ENCODE data around the gene SYT9. TPM values are rescaled to one million over a fixed set of nuclear protein-coding genes. Genes with fewer than 3 reads are reported as not detected.

SYT9 gene
- total RNA-seq, 1 experiment from 2014 or later: not detected

DNA sequence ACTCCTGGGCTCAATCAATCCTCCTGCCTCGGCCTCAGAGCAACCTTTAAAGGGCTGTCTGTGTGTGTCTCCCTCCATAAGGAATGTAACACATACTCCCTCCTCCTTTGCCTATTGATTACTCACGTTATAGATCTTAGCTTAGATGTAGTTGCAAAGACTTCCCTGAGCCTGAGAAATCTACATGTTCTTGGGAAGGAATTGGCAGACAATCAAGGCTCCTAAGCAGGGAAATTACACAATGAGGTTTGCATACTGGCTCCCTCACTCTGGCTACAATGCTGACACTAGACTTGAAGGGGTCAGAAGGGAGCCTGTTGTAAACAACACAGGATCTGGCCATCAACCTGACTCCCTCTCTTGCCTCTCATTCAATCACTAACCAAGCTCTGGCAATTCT, 228.4 kb downstream of the SYT9 start:
- DNase-seq: no peak

DNA sequence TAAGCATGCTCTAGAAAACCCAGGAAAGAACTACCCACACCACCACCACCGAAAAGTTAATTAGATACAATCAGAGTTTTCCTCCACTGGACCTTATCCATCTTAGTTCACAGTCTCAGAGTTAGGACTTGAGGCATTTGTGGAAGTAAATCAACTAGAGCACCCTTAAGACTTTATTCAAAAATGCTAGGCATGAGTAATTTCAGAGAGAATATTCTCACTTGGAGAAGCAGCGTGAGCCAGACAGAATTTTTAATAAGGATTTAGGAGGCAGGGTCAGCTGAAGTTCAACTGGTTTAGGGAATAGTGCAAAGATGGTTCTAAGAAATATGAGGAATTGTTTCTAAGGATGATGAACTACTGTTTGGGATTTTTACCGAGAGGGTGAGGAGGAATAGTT, 232.4 kb downstream of the SYT9 start:
- Mint-ChIP-seq H3K9me3 (ENCODE audit: low read depth, unreplicated experiment) (no peaks in the 10 kb centered on the region), H3K27ac (ENCODE audit: unreplicated experiment) (no peak overlapping the region), H3K27me3 (ENCODE audit: unreplicated experiment) (peaks cover 15% of the 10 kb centered on the region), H3K36me3 (ENCODE audit: insufficient read depth, unreplicated experiment) (no peaks in the 10 kb centered on the region), H3K4me3 (ENCODE audit: low read depth, unreplicated experiment) (no peak overlapping the region), H3K4me1 (ENCODE audit: low read depth, unreplicated experiment) (no peaks in the 10 kb centered on the region)
- intact Hi-C loops (cut with micrococcal nuclease; ENCODE audit: unreplicated experiment): no loop called here
- no TSS peak for BruUV-seq (replicated peaks)
- CTCF ChIA-PET: no interaction called here
- TF ChIP-seq, protein P1, sequence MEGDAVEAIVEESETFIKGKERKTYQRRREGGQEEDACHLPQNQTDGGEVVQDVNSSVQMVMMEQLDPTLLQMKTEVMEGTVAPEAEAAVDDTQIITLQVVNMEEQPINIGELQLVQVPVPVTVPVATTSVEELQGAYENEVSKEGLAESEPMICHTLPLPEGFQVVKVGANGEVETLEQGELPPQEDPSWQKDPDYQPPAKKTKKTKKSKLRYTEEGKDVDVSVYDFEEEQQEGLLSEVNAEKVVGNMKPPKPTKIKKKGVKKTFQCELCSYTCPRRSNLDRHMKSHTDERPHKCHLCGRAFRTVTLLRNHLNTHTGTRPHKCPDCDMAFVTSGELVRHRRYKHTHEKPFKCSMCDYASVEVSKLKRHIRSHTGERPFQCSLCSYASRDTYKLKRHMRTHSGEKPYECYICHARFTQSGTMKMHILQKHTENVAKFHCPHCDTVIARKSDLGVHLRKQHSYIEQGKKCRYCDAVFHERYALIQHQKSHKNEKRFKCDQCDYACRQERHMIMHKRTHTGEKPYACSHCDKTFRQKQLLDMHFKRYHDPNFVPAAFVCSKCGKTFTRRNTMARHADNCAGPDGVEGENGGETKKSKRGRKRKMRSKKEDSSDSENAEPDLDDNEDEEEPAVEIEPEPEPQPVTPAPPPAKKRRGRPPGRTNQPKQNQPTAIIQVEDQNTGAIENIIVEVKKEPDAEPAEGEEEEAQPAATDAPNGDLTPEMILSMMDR (IDR thresholded peaks at IDR 0.05; ENCODE audit: unreplicated experiment): no peak
- no peak for DNase-seq

More for the DNA sequence above, 228.4 kb downstream of the SYT9 start:
- CTCF ChIA-PET: no interaction called here
- Mint-ChIP-seq H3K27me3 (ENCODE audit: unreplicated experiment) (peaks cover 40% of the 10 kb centered on the region), H3K36me3 (ENCODE audit: insufficient read depth, unreplicated experiment) (no peaks in the 10 kb centered on the region), H3K9me3 (ENCODE audit: low read depth, unreplicated experiment) (no peaks in the 10 kb centered on the region), H3K27ac (ENCODE audit: unreplicated experiment) (no peak overlapping the region), H3K4me3 (ENCODE audit: low read depth, unreplicated experiment) (no peak overlapping the region), H3K4me1 (ENCODE audit: low read depth, unreplicated experiment) (no peaks in the 10 kb centered on the region)
- TF ChIP-seq, protein P1 (IDR thresholded peaks at IDR 0.05; ENCODE audit: unreplicated experiment): no peak
- intact Hi-C loops (cut with micrococcal nuclease; ENCODE audit: unreplicated experiment): no loop called here
- BruUV-seq (replicated peaks): no TSS peak

DNA sequence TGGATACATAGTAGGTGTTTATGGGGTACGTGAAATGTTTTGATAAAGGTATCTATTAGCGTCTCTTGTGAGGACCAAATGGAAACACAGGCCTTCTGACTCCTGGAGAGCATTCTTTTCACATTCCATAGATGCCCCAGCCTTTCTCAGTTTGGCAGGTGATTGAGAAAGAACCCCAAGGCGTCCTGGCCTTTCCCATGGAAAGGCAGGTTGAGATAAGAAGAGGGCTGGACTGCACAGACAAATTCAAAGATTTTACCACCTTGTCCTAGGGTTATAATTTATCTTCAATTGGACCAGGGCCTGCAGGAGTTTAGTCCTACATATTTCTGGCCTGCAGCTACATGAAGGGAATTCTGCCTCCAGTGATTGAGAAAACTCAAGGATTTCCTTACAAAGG, 232.9 kb downstream of the SYT9 start:
- no peak for DNase-seq
- TF ChIP-seq, protein P1 (IDR thresholded peaks at IDR 0.05; ENCODE audit: unreplicated experiment): no peak
- no peaks in the 10 kb centered on the region for H3K9me3 Mint-ChIP-seq (ENCODE audit: low read depth, unreplicated experiment)
- BruUV-seq (replicated peaks): no TSS peak
- H3K27ac Mint-ChIP-seq (ENCODE audit: unreplicated experiment): no peak overlapping the region
- H3K36me3 Mint-ChIP-seq (ENCODE audit: insufficient read depth, unreplicated experiment): no peaks in the 10 kb centered on the region
- intact Hi-C loops (cut with micrococcal nuclease; ENCODE audit: unreplicated experiment): no loop called here
- no peak overlapping the region for H3K4me3 Mint-ChIP-seq (ENCODE audit: low read depth, unreplicated experiment)
- H3K27me3 Mint-ChIP-seq (ENCODE audit: unreplicated experiment): peaks cover 19% of the 10 kb centered on the region
- no peaks in the 10 kb centered on the region for H3K4me1 Mint-ChIP-seq (ENCODE audit: low read depth, unreplicated experiment)
- CTCF ChIA-PET: no interaction called here

DNA sequence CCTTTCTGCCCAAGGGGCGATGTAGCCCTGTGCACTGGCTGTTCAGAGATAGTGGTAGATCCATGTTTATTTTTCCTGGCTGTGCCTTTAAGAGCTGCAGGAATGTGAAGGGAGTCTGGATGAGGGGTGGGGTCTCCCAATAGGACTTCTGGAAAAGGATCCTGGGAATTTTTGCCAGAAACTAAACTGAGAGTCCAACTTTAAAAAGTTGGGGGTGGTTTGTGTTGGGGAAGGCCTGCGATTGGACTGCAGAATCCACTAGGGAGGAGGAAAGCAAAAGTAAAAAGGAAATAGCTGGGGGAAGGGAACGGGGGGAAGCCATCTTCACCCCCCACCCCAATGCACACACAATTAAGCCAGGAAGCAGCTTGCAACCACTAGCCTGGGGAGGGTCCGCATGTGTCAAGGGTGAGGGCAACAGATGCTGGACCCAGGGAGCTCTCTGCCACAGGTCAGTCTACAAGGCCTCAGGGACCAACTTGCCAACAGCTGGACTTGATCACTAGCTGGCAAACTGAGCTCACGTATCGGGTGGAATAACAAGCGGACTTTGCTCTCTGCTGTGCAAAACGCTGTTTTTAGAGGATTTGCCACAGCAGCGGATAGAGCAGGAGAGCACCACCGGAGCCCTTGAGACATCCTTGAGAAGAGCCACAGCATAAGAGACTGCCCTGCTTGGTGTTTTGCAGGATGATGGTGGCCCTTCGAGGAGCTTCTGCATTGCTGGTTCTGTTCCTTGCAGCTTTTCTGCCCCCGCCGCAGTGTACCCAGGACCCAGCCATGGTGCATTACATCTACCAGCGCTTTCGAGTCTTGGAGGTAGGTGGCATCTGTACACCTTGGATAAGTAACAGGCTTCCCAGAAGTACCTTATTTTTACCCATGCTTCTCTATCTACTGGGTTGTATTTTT, 233.7 kb downstream of the SYT9 start, which contains the start of gene OLFML1:
Gene OLFML1, plus strand, starts transcription at position 321 of the 912 bp plus-strand sequence. Its CDS starts 370 bp downstream, at position 691.
- Mint-ChIP-seq H3K36me3 (ENCODE audit: insufficient read depth, unreplicated experiment) (no peaks in the 10 kb centered on the region), H3K4me3 (ENCODE audit: low read depth, unreplicated experiment) (no peak within 1 kb of the TSS), H3K27ac (ENCODE audit: unreplicated experiment) (no peak within 1 kb of the TSS)

More for the DNA sequence above, 233.7 kb downstream of the SYT9 start, which contains the start of gene OLFML1:
- intact Hi-C loops (cut with micrococcal nuclease; ENCODE audit: unreplicated experiment): no loop called here
- H3K9me3 Mint-ChIP-seq (ENCODE audit: low read depth, unreplicated experiment): no peaks in the 10 kb centered on the region
- CTCF ChIA-PET: no interaction called here
- DNase-seq: no peak
- H3K27me3 Mint-ChIP-seq (ENCODE audit: unreplicated experiment): peaks cover 27% of the 10 kb centered on the region
- TF ChIP-seq, protein P1 (IDR thresholded peaks at IDR 0.05; ENCODE audit: unreplicated experiment): no peak
- H3K4me1 Mint-ChIP-seq (ENCODE audit: low read depth, unreplicated experiment): no peaks in the 10 kb centered on the region
- no TSS peak for BruUV-seq (replicated peaks)
